Astrocyte (in vitro differentiated cells and primary cell): Measurements from ENCODE around the gene RIPOR3. TPM values are rescaled to one million over a fixed set of nuclear protein-coding genes. Genes with fewer than 3 reads are reported as not detected.
"Not testable (repeated sequence)": the region's sequence is repeated elsewhere in the genome, so short reads cannot be mapped to it uniquely, and the experiment has no call there.

Experiments
- DNase-seq: peaks from one replicate; pipeline ENCODE4 v3.0.0-alpha.2; 2010; ENCODE audit warnings: low read depth
- FAIRE-seq: peaks from 2 replicates; lab custom pipeline; 2011; peaks lifted over from hg19 to GRCh38; lab: Jason Lieb, UNC
- H2AFZ ChIP-seq: 2 replicates; pipeline ENCODE4 v1.6.0; 2012; ENCODE audit warnings: low read depth, low read length, inconsistent platforms
- H3K27ac ChIP-seq: 2 replicates; pipeline ENCODE4 v1.5.1; 2011; ENCODE audit warnings: low read depth, low read length, inconsistent platforms
- H3K27me3 ChIP-seq: 2 replicates; pipeline ENCODE4 v1.6.0; 2011; ENCODE audit warnings: low read length, inconsistent platforms; ENCODE audit not compliant: insufficient read depth
- H3K36me3 ChIP-seq: 2 replicates; pipeline ENCODE4 v1.5.1; 2011; ENCODE audit warnings: low read length, inconsistent platforms; ENCODE audit not compliant: insufficient read depth
- H3K4me1 ChIP-seq: 2 replicates; pipeline ENCODE4 v1.5.1; 2011; ENCODE audit warnings: low read length, inconsistent platforms; ENCODE audit not compliant: insufficient read depth
- H3K4me2 ChIP-seq: 2 replicates; pipeline ENCODE4 v1.6.0; 2012; ENCODE audit warnings: low read length, inconsistent platforms
- H3K4me3 ChIP-seq: 2 replicates; pipeline ENCODE4 v1.5.1; 2011; ENCODE audit warnings: low read depth, mild to moderate bottlenecking, low read length, inconsistent platforms; ENCODE audit not compliant: insufficient read depth
- H3K79me2 ChIP-seq: 2 replicates; pipeline ENCODE4 v1.6.0; 2012; ENCODE audit warnings: mild to moderate bottlenecking, low read length, inconsistent platforms; ENCODE audit not compliant: insufficient read depth
- H3K9ac ChIP-seq: 2 replicates; pipeline ENCODE4 v1.6.0; 2012; ENCODE audit warnings: mild to moderate bottlenecking, low read length, inconsistent platforms
- H3K9me3 ChIP-seq: 2 replicates; pipeline ENCODE4 v1.5.1; 2012; ENCODE audit warnings: low read depth, mild to moderate bottlenecking, low read length, inconsistent platforms; ENCODE audit not compliant: insufficient read depth
- H4K20me1 ChIP-seq: 2 replicates; pipeline ENCODE4 v1.6.0; 2012; ENCODE audit warnings: low read length, inconsistent platforms; ENCODE audit not compliant: insufficient read depth
- H3K27ac Mint-ChIP-seq: one replicate; pipeline ENCODE4 v1.8.0; 2021; ENCODE audit warnings: mild to moderate bottlenecking, mixed read lengths; ENCODE audit not compliant: unreplicated experiment
- H3K27me3 Mint-ChIP-seq: one replicate; pipeline ENCODE4 v1.8.0; 2021; ENCODE audit warnings: low read depth, mixed read lengths; ENCODE audit not compliant: unreplicated experiment
- H3K36me3 Mint-ChIP-seq: one replicate; pipeline ENCODE4 v1.8.0; 2021; ENCODE audit warnings: low read depth, mixed read lengths; ENCODE audit not compliant: unreplicated experiment
- H3K4me1 Mint-ChIP-seq: one replicate; pipeline ENCODE4 v1.8.0; 2021; ENCODE audit warnings: low read depth, mixed read lengths; ENCODE audit not compliant: unreplicated experiment
- H3K4me3 Mint-ChIP-seq: one replicate; pipeline ENCODE4 v1.8.0; 2021; ENCODE audit warnings: mild to moderate bottlenecking, moderate library complexity, mixed read lengths; ENCODE audit not compliant: unreplicated experiment
- H3K9me3 Mint-ChIP-seq: one replicate; pipeline ENCODE4 v1.8.0; 2021; ENCODE audit warnings: mild to moderate bottlenecking, mixed read lengths; ENCODE audit not compliant: unreplicated experiment
- EZH2 ChIP-seq: IDR thresholded peaks from 2 replicates; pipeline ENCODE4 v1.6.1; 2012; ENCODE audit warnings: mild to moderate bottlenecking, low read length, inconsistent platforms; ENCODE audit not compliant: insufficient read depth
- total RNA-seq: library from RNA; stranded (reverse); gene quantifications from 2 replicates; pipeline ENCODE4 v1.2.1, GENCODE V29; 2021
- TF ChIP-seq, protein P1 (sequence below): IDR thresholded peaks from 2 replicates; pipeline ENCODE4 v1.5.1; 2011; ENCODE audit warnings: low read depth, mild to moderate bottlenecking, inconsistent platforms, low read length, moderate library complexity; ENCODE audit not compliant: insufficient read depth

Gene RIPOR3
- total RNA-seq, 1 donor from 2014 or later = 0.39 TPM

DNA sequence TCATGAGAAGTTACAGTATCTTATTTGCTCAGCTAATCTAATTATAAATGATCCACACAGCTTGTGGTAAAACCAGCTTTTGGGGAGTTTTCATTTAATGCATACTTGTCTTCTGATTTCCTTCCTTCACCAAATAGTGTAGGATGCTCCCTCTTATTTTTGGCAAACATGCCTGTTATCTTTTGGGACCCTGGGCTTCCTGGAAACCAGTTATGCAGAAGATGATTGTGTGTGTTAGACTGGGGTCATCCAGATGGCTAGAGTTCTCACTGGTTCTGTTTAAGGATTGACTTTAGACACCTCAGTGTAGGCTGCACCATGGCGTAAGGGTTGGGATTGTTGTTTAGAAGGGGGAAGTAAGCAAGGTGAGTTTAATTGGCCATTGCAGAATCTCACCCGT, 119.9 kb downstream of the RIPOR3 start:
- Histone ChIP-seq H3K4me2 (peak overlapping the region; percentile 25), H3K27me3 (no peaks in the 10 kb centered on the region), H3K9me3 (no peaks in the 10 kb centered on the region), H3K4me1 (peaks cover 35% of the 10 kb centered on the region), H3K9ac (peak overlapping the region; percentile 35), H3K27ac (no peak overlapping the region), H2AFZ (no peak overlapping the region), H3K79me2 (peaks cover 65% of the 10 kb centered on the region), H3K4me3 (no peak overlapping the region), H4K20me1 (peaks cover 76% of the 10 kb centered on the region), H3K36me3 (peaks cover 28% of the 10 kb centered on the region)
- DNase-seq (peak; percentile 51), FAIRE-seq (no peak)
- no peak for TF ChIP-seq EZH2
- TF ChIP-seq, protein P1, sequence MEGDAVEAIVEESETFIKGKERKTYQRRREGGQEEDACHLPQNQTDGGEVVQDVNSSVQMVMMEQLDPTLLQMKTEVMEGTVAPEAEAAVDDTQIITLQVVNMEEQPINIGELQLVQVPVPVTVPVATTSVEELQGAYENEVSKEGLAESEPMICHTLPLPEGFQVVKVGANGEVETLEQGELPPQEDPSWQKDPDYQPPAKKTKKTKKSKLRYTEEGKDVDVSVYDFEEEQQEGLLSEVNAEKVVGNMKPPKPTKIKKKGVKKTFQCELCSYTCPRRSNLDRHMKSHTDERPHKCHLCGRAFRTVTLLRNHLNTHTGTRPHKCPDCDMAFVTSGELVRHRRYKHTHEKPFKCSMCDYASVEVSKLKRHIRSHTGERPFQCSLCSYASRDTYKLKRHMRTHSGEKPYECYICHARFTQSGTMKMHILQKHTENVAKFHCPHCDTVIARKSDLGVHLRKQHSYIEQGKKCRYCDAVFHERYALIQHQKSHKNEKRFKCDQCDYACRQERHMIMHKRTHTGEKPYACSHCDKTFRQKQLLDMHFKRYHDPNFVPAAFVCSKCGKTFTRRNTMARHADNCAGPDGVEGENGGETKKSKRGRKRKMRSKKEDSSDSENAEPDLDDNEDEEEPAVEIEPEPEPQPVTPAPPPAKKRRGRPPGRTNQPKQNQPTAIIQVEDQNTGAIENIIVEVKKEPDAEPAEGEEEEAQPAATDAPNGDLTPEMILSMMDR = no peak
- H3K27me3 Mint-ChIP-seq = no peaks in the 10 kb centered on the region
- H3K4me3 Mint-ChIP-seq = no peak overlapping the region
- peak overlapping the region; percentile 26 for H3K27ac Mint-ChIP-seq
- peaks cover 29% of the 10 kb centered on the region for H3K36me3 Mint-ChIP-seq
- H3K4me1 Mint-ChIP-seq = peaks cover 39% of the 10 kb centered on the region
- no peaks in the 10 kb centered on the region for H3K9me3 Mint-ChIP-seq

DNA sequence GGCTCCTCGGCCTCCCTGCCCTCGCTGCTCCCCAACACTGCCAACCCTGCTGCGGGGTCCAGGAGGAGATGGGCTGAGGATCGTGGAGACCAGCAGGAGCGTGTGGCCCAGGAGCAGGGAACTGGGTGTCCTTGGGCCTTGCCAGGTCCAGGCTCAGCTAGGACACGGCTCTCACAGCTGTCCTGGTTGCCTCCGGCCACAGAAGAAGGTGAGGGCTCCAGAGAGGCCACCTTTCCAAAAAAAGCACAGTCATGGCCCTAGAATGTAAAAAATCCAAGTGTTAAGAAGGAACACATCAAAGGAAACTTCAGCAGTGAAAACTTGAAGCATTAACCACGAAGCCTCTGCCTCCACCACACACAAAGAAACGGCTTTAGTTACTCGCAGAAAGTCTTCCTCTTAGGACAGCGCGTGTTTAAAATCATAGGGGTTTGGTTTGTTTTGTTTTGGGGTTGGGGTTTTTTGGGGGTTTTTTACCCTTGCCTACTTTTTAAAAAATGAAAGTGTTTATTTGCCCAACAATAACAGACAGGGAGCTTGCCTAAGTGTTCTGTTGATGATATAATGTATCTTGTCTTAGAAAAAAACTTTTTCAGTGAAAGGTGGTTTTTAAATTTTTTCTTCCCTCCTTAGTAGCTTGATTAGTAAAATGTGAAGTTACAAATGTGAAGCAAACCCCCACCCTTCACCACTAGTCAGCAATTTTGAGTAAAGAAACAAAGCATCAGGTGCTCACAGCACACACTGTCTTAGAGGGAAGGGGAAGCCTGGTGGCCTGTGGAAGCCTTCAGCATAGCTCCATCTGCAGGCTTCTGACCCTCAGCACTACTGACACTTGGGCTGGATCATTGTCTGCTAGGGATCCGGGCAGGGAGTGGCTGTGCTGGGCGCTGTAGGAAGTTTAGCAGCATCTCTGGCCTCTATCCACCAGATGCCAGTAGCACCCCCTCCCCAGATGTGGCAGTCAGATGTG, 121.2 kb downstream of the RIPOR3 start:
- peaks cover 22% of the 10 kb centered on the region for H3K36me3 ChIP-seq
- peak overlapping the region; percentile 28 for H3K27ac ChIP-seq
- peak overlapping the region; percentile 26 for H3K27ac Mint-ChIP-seq
- H3K9me3 Mint-ChIP-seq = no peaks in the 10 kb centered on the region
- no peak overlapping the region for H3K4me3 Mint-ChIP-seq
- DNase-seq (peak; percentile 39), FAIRE-seq (no peak)
- TF ChIP-seq, protein P1 = peak; percentile 33
- no peak for TF ChIP-seq EZH2
- peak overlapping the region; percentile 14 for H3K9ac ChIP-seq
- H3K4me1 ChIP-seq = peaks cover 35% of the 10 kb centered on the region
- peaks cover 77% of the 10 kb centered on the region for H4K20me1 ChIP-seq
- no peaks in the 10 kb centered on the region for H3K9me3 ChIP-seq
- peaks cover 77% of the 10 kb centered on the region for H3K79me2 ChIP-seq
- no peak overlapping the region for H2AFZ ChIP-seq
- no peaks in the 10 kb centered on the region for H3K27me3 ChIP-seq
- peak overlapping the region; percentile 37 for H3K4me2 ChIP-seq
- peaks cover 44% of the 10 kb centered on the region for H3K4me1 Mint-ChIP-seq
- H3K4me3 ChIP-seq = no peak overlapping the region
- no peaks in the 10 kb centered on the region for H3K27me3 Mint-ChIP-seq
- peaks cover 30% of the 10 kb centered on the region for H3K36me3 Mint-ChIP-seq

DNA sequence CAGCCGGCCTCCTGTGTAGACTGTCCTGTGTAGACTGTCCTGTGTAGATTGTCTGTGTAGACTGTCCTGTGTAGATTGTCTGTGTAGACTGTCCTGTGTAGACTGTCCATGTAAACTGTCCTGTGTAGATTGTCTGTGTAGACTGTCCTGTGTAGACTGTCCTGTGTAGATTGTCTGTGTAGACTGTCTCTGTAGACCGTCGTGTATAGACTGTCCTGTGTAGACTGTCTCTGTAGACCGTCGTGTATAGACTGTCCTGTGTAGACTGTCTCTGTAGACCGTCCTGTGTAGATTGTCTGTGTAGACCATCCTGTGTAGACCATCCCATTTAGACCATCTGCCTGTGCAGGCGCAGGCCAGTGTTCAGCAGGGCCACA, 121.9 kb downstream of the RIPOR3 start:
- H3K27ac Mint-ChIP-seq = not testable (repeated sequence)

More for the DNA sequence above, 121.9 kb downstream of the RIPOR3 start:
- peaks cover 32% of the 10 kb centered on the region for H3K36me3 Mint-ChIP-seq
- peaks cover 51% of the 10 kb centered on the region for H3K4me1 Mint-ChIP-seq
- H2AFZ ChIP-seq, H3K9me3 ChIP-seq, H3K9me3 Mint-ChIP-seq, DNase-seq, H3K4me3 Mint-ChIP-seq, H3K4me3 ChIP-seq, H3K9ac ChIP-seq, FAIRE-seq, H3K4me2 ChIP-seq, H3K27me3 Mint-ChIP-seq, H3K27me3 ChIP-seq: not testable (repeated sequence)
- Histone ChIP-seq H4K20me1 (peaks cover 77% of the 10 kb centered on the region), H3K27ac (peak overlapping the region; percentile 28), H3K36me3 (peaks cover 21% of the 10 kb centered on the region), H3K79me2 (peaks cover 84% of the 10 kb centered on the region), H3K4me1 (peaks cover 35% of the 10 kb centered on the region)
